Measurements from ENCODE around the gene SRRM3. TPM values are rescaled to one million over a fixed set of nuclear protein-coding genes. Genes with fewer than 3 reads are reported as not detected.
"Not testable (repeated sequence)": the region's sequence is repeated elsewhere in the genome, so short reads cannot be mapped to it uniquely, and the experiment has no call there.

The SRRM3 gene
- total RNA-seq, 1 donor from 2014 or later: 6.7 TPM

DNA sequence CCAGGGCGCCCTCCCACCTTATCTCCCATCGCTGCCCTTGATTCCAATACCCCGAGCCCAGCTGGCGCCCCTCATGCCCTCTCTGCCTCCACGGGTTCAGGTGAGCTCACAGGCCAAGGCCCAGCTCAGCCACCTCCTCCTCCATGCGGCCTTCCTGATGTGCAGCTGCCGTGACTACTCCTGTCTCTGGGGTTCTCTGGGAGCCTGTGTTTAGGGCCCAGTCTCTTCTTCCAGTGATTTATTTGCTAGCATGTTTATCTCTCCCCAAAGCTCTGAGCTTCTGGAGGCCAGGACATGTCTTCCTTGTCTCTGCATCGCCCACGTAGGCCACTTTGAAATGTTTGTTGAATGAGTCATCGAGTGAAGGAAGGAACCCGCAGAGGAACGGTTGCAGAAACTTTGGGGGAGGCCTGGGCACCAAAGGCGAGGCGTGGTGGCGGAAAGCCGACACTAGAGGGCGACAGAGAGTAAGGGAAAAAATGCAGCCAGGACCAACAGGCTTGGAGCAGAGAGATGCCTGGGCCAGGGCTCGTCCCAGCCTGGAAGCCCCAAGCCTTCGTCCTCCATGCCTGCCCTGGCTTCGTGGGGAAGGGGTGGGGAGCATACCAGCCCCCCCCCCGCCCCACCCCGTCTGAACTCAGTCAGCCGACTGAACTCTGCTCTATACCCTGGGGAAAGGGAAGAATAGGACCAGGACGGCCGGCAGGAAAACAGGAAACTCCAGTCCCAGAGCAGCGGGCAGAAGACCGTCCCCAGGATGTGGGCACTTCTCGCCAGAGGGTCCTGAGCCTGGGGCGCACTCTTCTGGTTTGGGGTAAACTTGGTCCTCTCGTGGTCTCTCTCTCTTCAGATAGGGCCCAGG, 89.9 kb downstream of the SRRM3 start:
- DNase-seq: peak; percentile 90

DNA sequence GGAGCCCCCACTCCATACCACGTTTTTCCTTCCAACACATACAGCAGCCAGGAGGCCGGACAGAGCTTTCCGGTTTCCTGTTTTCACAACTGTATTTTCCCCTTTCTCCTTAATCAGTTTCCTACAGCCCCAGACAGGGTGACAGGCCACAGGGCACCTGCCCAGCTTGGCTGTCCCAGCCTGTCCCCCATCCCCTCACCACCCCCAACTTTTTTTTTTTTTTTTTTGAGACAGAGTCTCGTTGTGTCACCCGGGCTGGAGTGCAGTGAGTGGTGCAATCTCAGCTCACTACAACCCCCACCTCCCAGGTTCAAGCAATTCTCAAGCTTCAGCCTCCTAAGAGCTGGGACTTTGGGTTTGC, 90.5 kb downstream of the SRRM3 start:
- no peak for DNase-seq

DNA sequence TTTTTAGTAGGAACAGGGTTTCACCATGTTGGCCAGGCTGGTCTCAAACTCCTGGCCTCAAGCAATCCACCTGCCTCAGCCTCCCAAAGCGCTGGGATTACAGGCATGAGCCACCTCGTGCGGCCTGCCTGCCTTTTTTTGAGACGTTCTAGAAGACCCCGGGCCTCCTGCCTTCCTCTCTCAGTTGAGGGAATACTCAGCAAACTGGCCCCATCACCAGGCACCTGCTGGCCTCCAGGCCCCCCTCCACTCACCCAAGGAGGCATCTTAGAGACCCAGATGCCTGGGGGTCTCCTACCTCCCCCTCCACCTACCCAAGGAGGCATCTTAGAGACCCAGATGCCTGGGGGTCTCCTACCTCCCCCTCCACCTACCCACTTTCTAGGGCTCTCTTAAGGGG, 91.2 kb downstream of the SRRM3 start:
- DNase-seq: not testable (repeated sequence)

DNA sequence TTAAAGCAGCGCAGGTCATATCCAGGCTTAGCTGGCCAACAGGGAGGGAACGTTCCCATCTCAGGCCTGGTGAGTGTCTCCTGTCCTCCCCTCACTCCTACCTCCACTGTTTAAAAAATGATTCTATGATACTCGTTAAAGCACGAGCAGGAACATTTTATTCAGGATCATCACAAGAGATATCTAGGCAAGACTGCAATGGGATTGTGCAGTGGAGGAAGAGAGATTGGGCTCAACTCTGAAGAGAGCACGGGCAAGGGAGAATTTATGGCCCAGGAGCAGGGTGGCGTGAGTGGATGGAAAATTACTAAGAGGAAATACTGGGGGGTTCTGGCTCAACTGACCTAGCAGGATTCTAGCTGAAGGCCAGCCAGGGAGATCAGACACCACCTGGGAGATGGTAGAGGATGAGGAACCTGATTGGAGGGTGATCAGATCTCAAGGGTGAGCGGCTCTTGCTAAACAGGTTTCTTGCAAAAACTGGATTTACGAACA, 91.8 kb downstream of the SRRM3 start:
- no peak for DNase-seq

DNA sequence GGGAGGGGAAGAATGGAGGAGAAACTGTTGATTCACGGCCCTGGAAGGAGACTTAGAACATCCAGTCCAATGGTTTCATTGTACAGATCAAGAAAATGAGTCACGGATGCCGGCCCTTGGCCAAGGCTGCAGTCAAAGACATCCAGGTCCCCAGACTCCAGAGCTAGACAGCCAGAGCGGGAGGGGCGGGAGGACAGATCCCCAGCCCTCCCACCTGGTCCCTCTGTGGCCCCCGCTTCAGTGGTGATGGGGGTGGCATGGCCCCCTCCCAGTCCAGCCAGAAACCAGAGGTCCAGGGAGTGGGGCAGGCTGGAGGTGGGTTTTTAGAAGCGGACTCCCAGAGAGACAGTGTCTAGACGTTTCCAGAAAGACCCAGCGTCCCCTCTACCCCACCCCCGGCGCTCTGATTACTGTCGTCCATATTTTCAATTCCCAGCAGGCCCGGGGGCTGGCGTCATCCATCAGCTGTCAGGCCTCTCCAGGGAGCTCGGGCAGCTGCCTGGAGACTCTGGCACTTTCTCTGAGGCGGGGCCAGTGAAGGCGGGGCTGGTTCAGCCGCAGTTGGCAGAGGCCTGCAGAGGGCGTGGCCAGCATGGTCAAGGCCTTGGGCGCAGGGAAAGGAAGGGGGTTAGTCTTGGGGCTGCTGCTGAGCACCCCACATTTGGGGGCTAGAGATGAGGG, 92.8 kb downstream of the SRRM3 start:
- peak; percentile 91 for DNase-seq

DNA sequence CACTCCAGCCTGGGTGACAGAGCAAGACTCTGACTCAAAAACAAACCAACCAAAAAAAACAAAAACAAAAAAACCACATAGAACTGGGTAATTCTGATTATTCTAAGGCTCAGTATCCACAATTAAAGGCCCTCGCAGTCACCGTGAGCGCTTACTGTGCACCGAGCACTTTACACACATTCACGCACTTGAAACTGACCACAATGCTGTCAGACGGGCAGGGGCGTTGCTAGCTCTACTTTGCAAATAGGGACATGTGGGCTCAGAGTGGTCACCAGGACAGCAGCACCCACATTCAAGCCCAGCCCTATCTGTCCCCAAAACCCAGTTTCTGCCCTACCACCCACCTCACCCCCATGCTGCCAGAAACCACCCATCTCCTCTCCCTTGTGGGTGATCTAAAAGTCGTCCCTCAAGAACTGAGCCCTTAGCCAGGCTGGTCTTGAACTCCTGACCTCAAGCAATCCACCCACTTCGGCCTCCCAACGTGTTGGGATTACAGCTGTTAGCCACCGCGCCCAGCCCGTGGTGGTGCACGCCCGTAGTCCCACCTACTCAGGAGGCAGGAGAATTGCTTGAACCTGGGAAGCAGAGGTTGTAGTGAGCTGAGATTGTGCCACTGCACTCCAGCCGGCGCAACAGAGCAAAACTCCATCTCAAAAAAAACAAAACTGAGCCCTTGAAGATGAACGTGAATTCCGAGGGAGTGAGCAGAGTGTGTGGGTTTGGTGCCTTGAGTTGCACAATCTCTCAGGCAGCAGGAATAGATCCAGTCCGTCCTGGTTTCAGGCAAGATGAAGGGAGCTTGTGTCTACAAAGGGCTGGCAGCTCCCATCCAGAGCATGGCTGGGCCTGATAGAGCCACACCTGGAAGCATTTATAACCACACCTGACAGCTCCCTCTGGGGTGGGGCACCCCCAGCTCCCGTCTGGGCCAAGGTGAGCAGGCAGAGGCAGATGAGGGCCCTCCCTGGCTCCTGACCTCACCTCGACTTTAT, 95.3 kb downstream of the SRRM3 start:
- peak; percentile 20 for DNase-seq

DNA sequence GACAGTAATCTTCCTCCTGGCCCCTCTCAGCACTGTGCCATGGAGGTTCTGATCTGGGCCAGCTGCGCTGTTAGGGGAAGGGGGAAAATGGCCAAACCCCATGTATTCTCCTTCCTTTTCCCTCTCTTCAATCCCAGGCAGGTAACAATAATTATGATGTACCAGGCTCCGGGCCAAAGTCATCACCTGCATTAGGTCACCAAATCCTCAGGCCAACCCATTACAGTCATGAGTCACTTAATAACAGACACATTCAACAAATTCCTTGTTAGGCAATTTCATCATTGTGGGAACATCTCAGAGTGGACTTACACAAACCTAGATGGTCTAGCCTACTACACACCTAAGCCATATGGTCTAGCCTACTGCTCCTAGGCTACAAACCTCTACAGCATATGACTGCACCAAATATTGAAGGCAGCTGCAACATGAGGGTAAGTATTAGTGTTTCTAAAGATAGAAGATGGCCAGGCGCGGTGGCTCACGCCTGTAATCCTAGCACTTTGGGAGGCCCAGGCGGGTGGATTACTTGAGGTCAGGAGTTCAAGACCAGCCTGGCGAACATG, 98.6 kb downstream of the SRRM3 start:
- DNase-seq: no peak

DNA sequence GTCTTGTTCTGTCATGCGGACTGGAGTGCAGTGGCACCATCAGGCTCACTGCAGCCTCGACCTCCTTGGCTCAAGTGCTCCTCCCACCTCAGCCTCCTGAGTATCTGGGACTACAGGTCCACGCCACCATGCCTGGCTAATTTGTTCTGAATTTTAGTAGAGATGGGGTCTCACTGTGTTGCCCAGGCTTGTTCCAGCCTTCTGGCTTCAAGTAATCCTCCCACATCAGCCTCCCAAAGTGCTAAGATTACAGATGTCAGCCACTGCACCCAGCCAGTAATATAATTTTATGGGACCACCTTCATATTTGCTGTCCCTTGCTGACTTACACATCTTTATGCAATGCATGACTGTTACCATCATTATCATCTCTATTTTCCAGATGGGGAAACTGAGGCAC, 99.3 kb downstream of the SRRM3 start:
- DNase-seq: no peak

DNA sequence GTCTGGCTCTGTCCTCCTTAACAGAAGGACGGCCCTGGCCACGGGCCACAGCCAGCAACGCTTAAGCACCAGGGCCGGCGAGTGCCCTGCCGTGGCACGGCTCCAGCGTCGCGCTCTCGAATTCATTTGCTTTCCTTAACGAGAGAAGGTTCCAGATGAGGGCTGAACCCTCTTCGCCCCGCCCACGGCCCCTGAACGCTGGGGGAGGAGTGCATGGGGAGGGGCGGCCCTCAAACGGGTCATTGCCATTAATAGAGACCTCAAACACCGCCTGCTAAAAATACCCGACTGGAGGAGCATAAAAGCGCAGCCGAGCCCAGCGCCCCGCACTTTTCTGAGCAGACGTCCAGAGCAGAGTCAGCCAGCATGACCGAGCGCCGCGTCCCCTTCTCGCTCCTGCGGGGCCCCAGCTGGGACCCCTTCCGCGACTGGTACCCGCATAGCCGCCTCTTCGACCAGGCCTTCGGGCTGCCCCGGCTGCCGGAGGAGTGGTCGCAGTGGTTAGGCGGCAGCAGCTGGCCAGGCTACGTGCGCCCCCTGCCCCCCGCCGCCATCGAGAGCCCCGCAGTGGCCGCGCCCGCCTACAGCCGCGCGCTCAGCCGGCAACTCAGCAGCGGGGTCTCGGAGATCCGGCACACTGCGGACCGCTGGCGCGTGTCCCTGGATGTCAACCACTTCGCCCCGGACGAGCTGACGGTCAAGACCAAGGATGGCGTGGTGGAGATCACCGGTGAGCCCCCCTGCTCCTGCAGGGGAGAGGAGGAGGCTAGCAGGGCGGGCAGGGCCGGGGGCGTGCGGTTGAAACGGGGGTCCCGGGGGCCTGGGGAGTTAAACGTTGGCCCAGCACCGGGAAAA, 100.9 kb downstream of the SRRM3 start, which contains the start of gene HSPB1:
TSS of gene HSPB1 (plus strand) at position 327 of the 855 bp plus-strand sequence. CDS start at position 367, 40 bp downstream.
- DNase-seq: peak; percentile 56

DNA sequence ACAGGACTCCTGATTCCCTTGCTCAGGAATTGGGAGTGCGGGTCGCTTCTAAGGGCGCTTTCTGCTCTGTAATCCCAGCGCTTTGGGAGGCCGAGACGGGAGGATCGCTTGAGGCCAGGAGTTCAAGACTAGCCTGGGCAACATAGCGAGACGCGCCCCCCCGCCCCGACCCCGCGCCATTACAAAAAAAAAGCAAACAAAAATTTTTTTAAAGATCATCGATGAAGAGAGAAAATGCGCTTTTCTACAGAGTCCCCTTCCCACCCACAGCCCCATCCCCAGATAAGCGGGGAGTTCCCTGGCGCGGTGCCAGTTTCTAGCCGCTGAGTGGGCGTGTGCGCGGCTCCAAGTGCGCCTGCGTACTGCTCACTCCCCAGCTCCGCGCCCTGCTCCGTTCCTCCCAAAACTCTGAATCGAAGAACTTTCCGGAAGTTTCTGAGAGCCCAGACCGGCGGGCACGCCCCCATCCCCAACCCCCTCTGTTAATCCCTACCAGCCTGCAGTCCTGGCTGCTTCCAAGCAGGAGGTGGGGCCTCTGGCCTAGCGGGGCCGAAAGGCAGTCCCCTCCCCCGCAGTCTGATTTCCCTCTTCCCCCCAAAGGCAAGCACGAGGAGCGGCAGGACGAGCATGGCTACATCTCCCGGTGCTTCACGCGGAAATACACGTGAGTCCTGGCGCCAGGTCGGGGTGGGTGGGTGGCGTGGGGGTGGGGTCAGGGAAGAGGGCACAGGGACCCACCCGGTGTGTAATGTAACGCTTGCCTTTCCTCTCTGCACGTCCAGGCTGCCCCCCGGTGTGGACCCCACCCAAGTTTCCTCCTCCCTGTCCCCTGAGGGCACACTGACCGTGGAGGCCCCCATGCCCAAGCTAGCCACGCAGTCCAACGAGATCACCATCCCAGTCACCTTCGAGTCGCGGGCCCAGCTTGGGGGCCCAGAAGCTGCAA, 101.8 kb downstream of the SRRM3 start:
- peak; percentile 36 for DNase-seq

DNA sequence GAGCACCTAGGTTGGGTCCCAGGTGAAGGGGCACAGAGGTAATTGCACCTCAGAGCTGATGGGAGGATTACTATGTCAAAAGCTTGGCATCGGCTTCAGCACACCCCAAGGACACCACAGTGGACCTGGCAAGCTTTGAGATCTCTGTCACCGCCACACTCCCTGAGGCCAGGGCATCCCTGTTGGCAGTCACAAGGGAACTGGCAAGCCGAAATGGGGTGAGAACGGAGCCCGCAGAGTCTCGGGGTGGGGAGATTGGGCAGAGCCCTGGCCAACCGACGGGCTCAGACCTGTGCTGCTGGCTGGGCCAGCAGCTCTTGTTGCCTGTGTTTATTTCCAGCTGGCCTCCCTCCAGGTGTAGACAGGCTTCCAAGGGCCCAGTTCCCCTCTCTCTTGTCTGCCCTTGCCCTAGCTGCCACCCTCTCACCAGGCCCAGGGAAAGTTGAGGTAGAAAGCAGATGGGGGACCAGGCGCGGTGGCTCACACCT, 103.2 kb downstream of the SRRM3 start:
- DNase-seq: peak; percentile 40

DNA sequence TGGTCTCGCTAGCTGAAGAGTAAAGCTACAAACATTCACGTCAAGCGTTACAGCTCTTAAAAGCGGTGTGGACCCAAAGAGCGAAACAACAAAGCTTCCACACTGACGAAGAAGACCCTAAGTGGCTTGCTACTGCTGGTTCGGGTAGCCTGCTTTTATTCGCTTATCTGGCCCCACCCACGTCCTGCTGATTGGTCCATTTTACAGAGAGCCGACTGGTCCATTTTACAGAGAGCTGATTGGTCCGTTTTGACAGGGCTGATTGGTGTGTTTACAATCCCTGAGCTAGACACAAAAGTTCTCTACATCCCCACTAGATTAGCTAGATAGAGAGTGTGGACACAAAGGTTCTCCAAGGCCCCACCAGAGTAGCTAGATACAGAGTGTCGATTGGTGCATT, 107.2 kb downstream of the SRRM3 start:
- not testable (repeated sequence) for DNase-seq

DNA sequence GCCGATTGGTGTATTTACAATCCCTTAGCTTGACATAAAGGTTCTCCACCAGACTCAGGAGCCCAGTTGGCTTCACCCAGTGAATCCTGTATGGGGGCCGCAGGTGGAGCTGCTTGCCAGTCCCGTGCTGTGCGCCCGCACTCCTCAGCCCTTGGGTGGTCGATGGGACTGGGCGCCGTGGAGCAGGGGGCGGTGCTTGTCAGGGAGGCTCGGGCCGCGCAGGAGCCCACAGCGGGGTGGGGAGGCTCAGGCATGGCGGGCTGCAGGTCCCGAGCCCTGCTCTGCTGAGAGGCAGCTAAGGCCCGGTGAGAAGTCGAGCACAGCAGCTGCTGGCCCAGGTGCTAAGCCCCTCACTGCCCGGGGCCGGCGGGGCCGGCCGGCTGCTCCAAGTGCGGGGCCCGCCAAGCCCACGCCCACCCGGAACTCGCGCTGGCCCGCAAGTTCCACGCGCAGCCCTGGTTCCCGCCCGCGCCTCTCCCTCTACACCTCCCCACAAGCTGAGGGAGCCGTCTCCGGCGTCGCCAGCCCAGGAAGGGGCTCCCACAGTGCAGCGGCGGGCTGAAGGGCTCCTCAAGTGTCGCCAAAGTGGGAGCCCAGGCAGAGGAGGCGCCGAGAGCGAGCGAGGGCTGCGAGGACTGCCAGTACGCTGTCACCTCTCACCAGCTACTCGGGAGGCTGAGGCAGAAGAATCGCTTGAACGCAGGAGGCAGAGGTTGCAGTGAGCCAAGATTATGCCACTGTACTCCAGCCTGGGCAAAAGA, 107.8 kb downstream of the SRRM3 start:
- not testable (repeated sequence) for DNase-seq

DNA sequence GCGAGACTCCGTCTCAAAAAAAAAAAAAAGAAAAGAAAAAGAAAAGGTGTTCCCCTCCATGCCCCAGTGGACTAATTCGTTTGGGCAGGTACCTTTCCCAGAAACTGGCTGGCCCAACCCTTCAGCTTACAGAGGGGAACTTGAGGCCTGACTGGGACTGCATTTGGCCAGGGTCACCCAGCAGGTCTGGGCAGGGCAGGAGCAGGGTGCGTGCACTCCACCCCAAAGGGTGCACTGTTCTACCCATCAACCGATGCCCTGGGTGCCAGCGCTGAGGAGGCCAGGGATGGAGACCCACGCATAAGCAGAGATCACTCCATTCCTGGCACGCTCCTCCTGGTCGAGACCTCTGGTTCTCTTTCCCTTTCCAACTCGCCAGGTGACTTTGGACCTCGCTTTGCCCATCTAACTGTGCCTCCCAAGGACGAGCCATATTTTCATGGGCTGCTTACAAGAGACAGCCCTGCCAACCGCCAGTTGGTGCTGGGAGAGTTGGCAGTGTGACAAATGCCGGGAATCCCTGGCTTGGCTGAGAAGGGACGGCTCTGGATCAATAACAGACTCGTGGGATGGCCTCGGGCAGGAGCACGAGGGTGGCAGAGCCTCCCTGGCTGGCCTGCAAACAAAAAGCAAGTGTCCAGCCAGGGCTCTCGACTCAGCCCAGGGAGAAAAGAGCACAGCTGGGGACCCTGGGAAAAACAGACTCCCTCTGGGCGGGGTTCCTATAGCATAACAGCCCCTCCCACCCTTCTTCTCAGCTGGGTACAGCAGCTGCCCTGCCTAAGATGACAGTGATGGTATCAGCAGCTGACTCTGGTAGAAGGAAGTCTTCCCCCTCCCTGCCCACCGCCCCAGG, 108.6 kb downstream of the SRRM3 start:
- DNase-seq: peak; percentile 46

DNA sequence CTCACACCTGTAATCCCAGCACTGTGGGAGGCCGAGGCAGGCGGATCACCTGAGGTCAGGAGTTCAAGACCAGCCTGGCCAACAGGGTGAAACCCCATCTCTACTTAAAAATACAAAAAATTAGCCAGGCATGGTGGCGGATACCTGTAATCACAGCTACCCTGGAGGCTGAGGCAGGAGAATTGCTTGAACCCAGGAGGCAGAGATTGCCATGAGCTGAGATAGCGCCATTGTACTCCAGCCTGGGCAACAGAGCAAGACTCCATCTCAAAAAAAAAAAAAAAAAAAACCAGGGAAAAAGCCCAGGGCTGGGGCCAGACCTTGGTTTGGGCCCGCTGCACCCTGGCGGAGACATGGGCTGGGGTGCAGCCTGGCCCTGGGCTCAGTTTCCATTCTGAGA, 110.1 kb downstream of the SRRM3 start:
- DNase-seq: not testable (repeated sequence)

DNA sequence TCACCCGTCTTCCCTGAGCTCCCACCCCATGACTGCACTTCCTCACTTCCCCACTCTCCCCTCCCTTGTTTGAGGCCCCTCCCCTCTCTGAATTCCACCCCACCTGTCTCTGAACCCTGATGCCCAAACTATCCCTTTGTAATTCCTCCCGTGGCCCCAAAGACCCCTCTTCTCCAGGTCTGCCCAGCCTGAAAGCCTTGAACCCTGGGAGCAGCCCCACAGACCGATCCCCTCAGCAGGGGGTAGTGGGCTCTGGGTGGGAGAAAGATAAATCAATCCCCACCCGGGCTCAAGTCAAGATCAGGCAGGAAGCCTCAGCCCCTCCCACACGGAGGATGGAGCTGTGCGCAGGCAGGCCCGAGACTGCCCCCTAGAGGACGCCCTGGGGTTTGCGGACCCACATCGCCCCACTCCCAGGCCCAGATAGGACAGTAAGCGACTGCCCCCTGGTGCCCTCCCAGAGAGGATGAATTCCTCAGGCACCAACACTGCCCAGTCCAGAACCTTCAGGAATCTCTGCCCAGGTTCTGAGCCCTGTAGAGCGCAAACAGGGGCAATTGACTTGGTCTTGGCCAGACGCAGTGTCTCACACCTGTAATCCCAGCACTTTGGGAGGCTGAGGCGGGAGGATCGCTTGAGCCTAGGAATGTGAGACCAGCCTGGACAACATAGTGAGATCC, 112.5 kb downstream of the SRRM3 start:
- DNase-seq: peak; percentile 87

DNA sequence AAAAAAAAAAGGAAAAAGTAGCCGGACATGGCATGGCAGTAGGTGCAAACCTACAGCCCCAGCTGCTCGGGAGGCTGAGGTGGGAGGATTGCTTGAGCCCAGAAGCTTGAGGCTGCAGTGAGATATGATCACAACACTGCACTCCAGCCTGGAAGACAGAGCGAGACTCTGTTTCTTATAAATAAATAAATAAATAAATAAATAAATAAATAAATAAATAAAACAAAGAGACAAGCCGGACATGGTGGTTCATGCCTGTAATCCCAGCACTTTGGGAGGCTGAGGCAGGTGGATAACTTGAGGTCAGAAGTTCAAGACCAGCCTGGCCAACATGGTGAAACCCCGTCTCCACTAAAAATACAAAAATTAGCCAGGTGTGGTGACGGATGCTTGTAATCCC, 113.0 kb downstream of the SRRM3 start:
- not testable (repeated sequence) for DNase-seq

All from occipital lobe (tissue), 2 donors.